ENCODE results near the gene DSCAM.

- TF ChIP-seq, protein P1, sequence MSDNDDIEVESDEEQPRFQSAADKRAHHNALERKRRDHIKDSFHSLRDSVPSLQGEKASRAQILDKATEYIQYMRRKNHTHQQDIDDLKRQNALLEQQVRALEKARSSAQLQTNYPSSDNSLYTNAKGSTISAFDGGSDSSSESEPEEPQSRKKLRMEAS (IDR thresholded peaks at IDR 0.05), result no peak
- TF ChIP-seq TAF1 (IDR thresholded peaks at IDR 0.05; ENCODE audit: low read depth) (no peak), CEBPB (IDR thresholded peaks at IDR 0.05) (no peak), RAD21 (IDR thresholded peaks at IDR 0.05; ENCODE audit: low read depth) (no peak), EP300 (IDR thresholded peaks at IDR 0.05; ENCODE audit: borderline replicate concordance) (no peak), EGR1 (IDR thresholded peaks at IDR 0.05) (no peak), CREB1 (IDR thresholded peaks at IDR 0.05; ENCODE audit: low read depth) (no peak), REST (IDR thresholded peaks at IDR 0.05; ENCODE audit: low read depth) (no peak), NFIC (IDR thresholded peaks at IDR 0.05) (no peak), TCF12 (IDR thresholded peaks at IDR 0.05; ENCODE audit: low read depth) (no peak), ZBTB7A (IDR thresholded peaks at IDR 0.05; ENCODE audit: low read depth) (no peak), TEAD4 (IDR thresholded peaks at IDR 0.05) (no peak)
These were observed 92.5 kb downstream of the DSCAM start for GRCh38 chr21:40754466-40754865.

Data from Ishikawa (cell line).